K562 (cell line): Measurements from ENCODE around the gene NAA15. TPM values are rescaled to one million over a fixed set of nuclear protein-coding genes. Genes with fewer than 3 reads are reported as not detected.
A peak's percentile ranks its signal among the peaks of the same experiment; 100 is the strongest.

Experiments used
- ARHGAP35 ChIP-seq: fragments of 450-650 bp; IDR thresholded peaks from 2 replicates; pipeline ENCODE4 v1.6.1; 2018; ENCODE audit not compliant: partially characterized antibody
- CBX2 ChIP-seq: fragments of 200-600 bp; sonication (generic); IDR thresholded peaks from one replicate; pipeline ENCODE4 v1.6.1; 2012; ENCODE audit warnings: mild to moderate bottlenecking, low read length, inconsistent platforms; ENCODE audit not compliant: insufficient read depth, poor library complexity, severe bottlenecking
- CBX5 ChIP-seq: IDR thresholded peaks from 2 replicates; pipeline ENCODE4 v1.6.1; 2014; ENCODE audit warnings: low read depth, borderline replicate concordance
- DIDO1 ChIP-seq: fragments of 450-650 bp; IDR thresholded peaks from 2 replicates; pipeline ENCODE4 v1.6.1; 2016; ENCODE audit warnings: low read depth, missing biosample characterization, missing genetic modification characterization
- DNMT1 ChIP-seq: fragments of 450-650 bp; IDR thresholded peaks from 2 replicates; pipeline ENCODE4 v1.6.1; 2016; ENCODE audit warnings: antibody characterized with exemption, mild to moderate bottlenecking
- EHMT2 ChIP-seq: fragments of 450-650 bp; IDR thresholded peaks from 2 replicates; pipeline ENCODE4 v1.6.1; 2018; ENCODE audit warnings: antibody characterized with exemption
- ESRRA ChIP-seq: fragments of 450-650 bp; IDR thresholded peaks from 2 replicates; pipeline ENCODE4 v1.6.1; 2014; ENCODE audit warnings: low read depth, mild to moderate bottlenecking, moderate library complexity, borderline replicate concordance
- EZH2 ChIP-seq: IDR thresholded peaks from 2 replicates; pipeline ENCODE4 v1.6.1; 2012; ENCODE audit warnings: low read depth, mild to moderate bottlenecking, inconsistent platforms, low read length, borderline replicate concordance
- ID3 ChIP-seq, 2 experiments: fragments of 250-450 bp in 1 of 2; fragments of 450-650 bp in 1 of 2; sonication (Bioruptor Pico) in 1 of 2; IDR thresholded peaks; 2 replicates each; pipeline versions ENCODE4 v1.6.1 to v1.8.0; 2016 to 2021; ENCODE audit warnings: mild to moderate bottlenecking in 2 of 2, moderate library complexity in 2 of 2, missing compliant biosample characterization in 1 of 2, missing genetic modification characterization in 1 of 2
- JUNB ChIP-seq: fragments of 450-650 bp; formaldehyde crosslinking; conservative IDR thresholded peaks from 2 replicates; pipeline ENCODE4 v1.4.0; 2020; ENCODE audit warnings: mild to moderate bottlenecking
- KLF6 ChIP-seq: fragments of 250-450 bp; sonication (Bioruptor Pico); IDR thresholded peaks from 2 replicates; pipeline ENCODE4 v1.4.0; 2020; ENCODE audit warnings: mild to moderate bottlenecking, moderate library complexity, borderline replicate concordance
- MEF2D ChIP-seq: conservative IDR thresholded peaks from 2 replicates; pipeline ENCODE4 v1.6.1; 2016; ENCODE audit warnings: low read depth, missing genetic modification characterization, missing compliant biosample characterization
- MYNN ChIP-seq, 2 experiments: sonication (generic); formaldehyde crosslinking in 1 of 2; IDR thresholded peaks; 2 replicates each; pipeline versions ENCODE4 v1.5.0 to v1.6.1; 2016 to 2020; ENCODE audit warnings: antibody characterized with exemption in 1 of 2, missing genetic modification reagents in 1 of 2
- NCOA1 ChIP-seq: fragments of 450-650 bp; IDR thresholded peaks from 2 replicates; pipeline ENCODE4 v1.6.1; 2016; ENCODE audit warnings: low read depth
- PHB2 ChIP-seq: fragments of 450-650 bp; IDR thresholded peaks from 2 replicates; pipeline ENCODE4 v1.6.1; 2017; ENCODE audit warnings: low read depth
- PHF21A ChIP-seq: fragments of 450-650 bp; IDR thresholded peaks from 2 replicates; pipeline ENCODE4 v1.6.1; 2017; ENCODE audit warnings: low read depth, borderline replicate concordance
- SAFB ChIP-seq: fragments of 200-400 bp; formaldehyde crosslinking; IDR thresholded peaks from 2 replicates; pipeline ENCODE4 v1.6.1; 2017; ENCODE audit warnings: low read depth, low read length, borderline replicate concordance
- SAP30 ChIP-seq: fragments of 200-600 bp; sonication (generic); IDR thresholded peaks from 2 replicates; pipeline ENCODE4 v1.6.1; 2012; ENCODE audit warnings: borderline replicate concordance, low read depth, mild to moderate bottlenecking, moderate library complexity, low read length, control low read depth, inconsistent platforms; ENCODE audit not compliant: insufficient read depth, poor library complexity, severe bottlenecking
- TCFL5 ChIP-seq: fragments of 250-450 bp; sonication (Bioruptor Pico); conservative IDR thresholded peaks from 2 replicates; pipeline ENCODE4 v1.6.1; 2021; ENCODE audit warnings: mild to moderate bottlenecking, moderate library complexity, matching md5 sums
- TEAD4 ChIP-seq, 2 experiments: sonication (generic) in 1 of 2; formaldehyde crosslinking in 1 of 2; IDR thresholded peaks; 2 replicates each; pipeline versions ENCODE4 v1.6.1 to v1.8.0; 2012 to 2022; ENCODE audit warnings: borderline replicate concordance in 1 of 2, inconsistent platforms in 1 of 2, low read length in 1 of 2, mild to moderate bottlenecking in 1 of 2, missing genetic modification reagents in 1 of 2
- THAP12 ChIP-seq: fragments of 250-450 bp; sonication (Bioruptor Pico); IDR thresholded peaks from 2 replicates; pipeline ENCODE4 v1.9.0; 2021; ENCODE audit warnings: mild to moderate bottlenecking, inconsistent platforms
- TRIM28 ChIP-seq: fragments of 450-650 bp; IDR thresholded peaks from 2 replicates; pipeline ENCODE4 v1.6.1; 2017
- USF1 ChIP-seq: sonication (generic); formaldehyde crosslinking; IDR thresholded peaks from 2 replicates; pipeline ENCODE4 v1.9.0; 2022; ENCODE audit warnings: mild to moderate bottlenecking, missing genetic modification reagents
- ZFP36 ChIP-seq: fragments of 150-350 bp; IDR thresholded peaks from 2 replicates; pipeline ENCODE4 v1.6.1; 2018; ENCODE audit warnings: low read length, low read depth; ENCODE audit not compliant: partially characterized antibody
- ZNF780A ChIP-seq: fragments of 250-450 bp; sonication (Bioruptor Pico); IDR thresholded peaks from 2 replicates; pipeline ENCODE4 v1.5.0; 2021; ENCODE audit warnings: mild to moderate bottlenecking
- polyA plus RNA-seq, 8 experiments: library from polyadenylated mRNA; depleted of rRNA in 4 of 8; stranded (reverse) in 5 of 8; unstranded in 3 of 8; fragments of >200 nt; fragmentation: Nextera tagmentation in 2 of 8; fragmentation: Illumina TruSeq in 1 of 8; extraction: Ambion mirVana in 2 of 8; extraction: Trizol in 1 of 8; gene quantifications; 2 replicates each; pipeline versions ENCODE4 v1.2.1 to v1.2.3, GENCODE V29; 2011 to 2014; ENCODE audit warnings: inconsistent platforms in 1 of 8, missing spikeins in 1 of 8
- total RNA-seq, 7 experiments: library from RNA; depleted of rRNA in 6 of 7; stranded (reverse); fragments of >200 nt in 6 of 7; fragmentation: Illumina TruSeq in 2 of 7; extraction: Trizol in 2 of 7; gene quantifications; 2 replicates each; pipeline versions ENCODE4 v1.2.1 to v1.2.3, GENCODE V29; 2011 to 2021; ENCODE audit warnings: low replicate concordance in 1 of 7

NAA15 gene
- total and polyA plus RNA-seq, 9 of the 15 experiments (the other 6 are each of a cell fraction or from before 2014, with no cell fraction given) = 37.8 to 117 (median 63.2) TPM

- TF ChIP-seq CBX2 (no peak), ESRRA (0 out of 2 replicates have a peak, but pooled peaks have one; percentile 35), PHF21A (no peak), EHMT2 (no peak), PHB2 (no peak), THAP12 (CRISPR knock-in tag) (0 out of 2 replicates have a peak, but pooled peaks have one; percentile 10), TEAD4 (IDR thresholded peaks at IDR 0.05; ENCODE audit: low read length) (peak; percentile 4; the same call in 1 of the 2 replicates), TEAD4 (CRISPR knock-in tag; IDR thresholded peaks at IDR 0.05; ENCODE audit: borderline replicate concordance) (no peak), SAFB (no peak), SAP30 (no peak), DIDO1 (tag) (no peak), ZNF780A (CRISPR knock-in tag) (no peak), TCFL5 (CRISPR knock-in tag) (no peak), TRIM28 (0 out of 2 replicates have a peak, but pooled peaks have one; percentile 66), ID3 (CRISPR knock-in tag; IDR thresholded peaks at IDR 0.05) (no peak), ID3 (tag; IDR thresholded peaks at IDR 0.05) (peak; percentile 26; the same call in 1 of the 2 replicates), ZFP36 (peak; percentile 25), MEF2D (tag) (0 out of 2 replicates have a peak, but pooled peaks have one; percentile 12), KLF6 (peak; percentile 77; the same call in 1 of the 2 replicates), EZH2 (no peak), NCOA1 (no peak), JUNB (CRISPR knock-in tag) (no peak), MYNN (IDR thresholded peaks at IDR 0.05) (no peak), MYNN (CRISPR knock-in tag; IDR thresholded peaks at IDR 0.05) (no peak), DNMT1 (no peak), ARHGAP35 (peak; percentile 92), CBX5 (no peak), USF1 (CRISPR knock-in tag) (0 out of 2 replicates have a peak, but pooled peaks have one; percentile 17)
These were observed 152.2 kb downstream of the NAA15 start (continued) for GRCh38 chr4:139453371-139454110.
